H1 (cell line): Measurements from ENCODE around the gene APOL1. TPM values are rescaled to one million over a fixed set of nuclear protein-coding genes. Genes with fewer than 3 reads are reported as not detected.

Source experiments
- NANOG ChIP-seq: IDR thresholded peaks from 2 replicates; pipeline ENCODE4 v1.6.1; 2011; ENCODE audit warnings: low read length, low read depth, mild to moderate bottlenecking, inconsistent platforms; ENCODE audit not compliant: insufficient read depth, poor library complexity, severe bottlenecking
- NRF1 ChIP-seq: IDR thresholded peaks from 2 replicates; pipeline ENCODE4 v1.6.1; 2011; ENCODE audit warnings: mild to moderate bottlenecking, low read depth, low read length, improper control_type of control experiment
- polyA plus RNA-seq, 7 experiments: library from polyadenylated mRNA; depleted of rRNA in 3 of 7; stranded (reverse) in 5 of 7; unstranded in 2 of 7; fragments of >200 nt in 5 of 7; fragments of 200-250 nt in 2 of 7; gene quantifications; 1 replicate in 5 of 7; 2 replicates in 1 of 7; 4 replicates in 1 of 7; pipeline versions ENCODE4 v1.2.1 to v1.2.3, GENCODE V29; 2011 to 2013; ENCODE audit warnings: missing spikeins in 2 of 7, mixed read lengths in 2 of 7
- total RNA-seq: library from RNA; stranded (reverse); fragmentation: NEBNext Ultra II Directional; extraction: Animal tissue kit (Norgen Biotek cat#: 25700); gene quantifications from 2 replicates; pipeline ENCODE4 v1.2.1, GENCODE V29; 2021

The APOL1 gene
- total and polyA plus RNA-seq, 2 of the 8 experiments (the other 6 are each of a cell fraction or from before 2014, with no cell fraction given): not detected

DNA sequence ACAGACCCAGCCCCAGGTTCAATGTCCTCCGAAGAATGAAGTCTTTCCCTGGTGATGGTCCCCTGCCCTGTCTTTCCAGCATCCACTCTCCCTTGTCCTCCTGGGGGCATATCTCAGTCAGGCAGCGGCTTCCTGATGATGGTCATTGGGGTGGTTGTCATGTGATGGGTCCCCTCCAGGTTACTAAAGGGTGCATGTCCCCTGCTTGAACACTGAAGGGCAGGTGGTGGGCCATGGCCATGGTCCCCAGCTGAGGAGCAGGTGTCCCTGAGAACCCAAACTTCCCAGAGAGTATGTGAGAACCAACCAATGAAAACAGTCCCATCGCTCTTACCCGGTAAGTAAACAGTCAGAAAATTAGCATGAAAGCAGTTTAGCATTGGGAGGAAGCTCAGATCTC is 14.1 kb downstream of the APOL1 start (continued):
- TF ChIP-seq NRF1 (no peak), NANOG (no peak)
